KMS-11 (cell line): ENCODE data around the gene TMEM184B.

Source experiments
- H2AFZ ChIP-seq: fragments of 200-600 bp; sonication (generic); 2 replicates; pipeline ENCODE4 v1.6.1; 2016; ENCODE audit warnings: antibody characterized with exemption, mixed run types, low read depth
- H3K27ac ChIP-seq: fragments of 200-600 bp; sonication (generic); 2 replicates; pipeline ENCODE4 v1.6.1; 2016; ENCODE audit warnings: mild to moderate bottlenecking, mixed run types
- H3K27me3 ChIP-seq: fragments of 200-600 bp; sonication (generic); 2 replicates; pipeline ENCODE4 v1.6.1; 2017; ENCODE audit warnings: mild to moderate bottlenecking, low read depth, mixed run types, moderate library complexity; ENCODE audit not compliant: insufficient read depth
- H3K36me3 ChIP-seq: fragments of 200-600 bp; sonication (generic); 2 replicates; pipeline ENCODE4 v1.6.1; 2017; ENCODE audit warnings: mild to moderate bottlenecking, mixed run types; ENCODE audit not compliant: insufficient read depth
- H3K4me1 ChIP-seq: fragments of 200-600 bp; sonication (generic); 2 replicates; pipeline ENCODE4 v1.6.1; 2016; ENCODE audit warnings: mild to moderate bottlenecking, low read depth, mixed run types; ENCODE audit not compliant: poor library complexity, severe bottlenecking
- H3K4me2 ChIP-seq: fragments of 200-600 bp; sonication (generic); 2 replicates; pipeline ENCODE4 v1.7.0; 2016; ENCODE audit warnings: mild to moderate bottlenecking, mixed run types
- H3K4me3 ChIP-seq: fragments of 200-600 bp; sonication (generic); IDR thresholded peaks from 2 replicates; pipeline ENCODE4 v1.6.1; 2017; ENCODE audit warnings: low read depth, low read length, mixed read lengths; ENCODE audit not compliant: insufficient read depth
- H3K79me2 ChIP-seq: fragments of 200-600 bp; sonication (generic); 2 replicates; pipeline ENCODE4 v1.6.1; 2016; ENCODE audit warnings: low read depth, mixed run types; ENCODE audit not compliant: insufficient read depth
- H3K9ac ChIP-seq: fragments of 200-600 bp; sonication (generic); 2 replicates; pipeline ENCODE4 v1.6.1; 2016; ENCODE audit warnings: mild to moderate bottlenecking, mixed run types
- H4K20me1 ChIP-seq: fragments of 200-600 bp; sonication (generic); 2 replicates; pipeline ENCODE4 v1.6.1; 2016; ENCODE audit warnings: mild to moderate bottlenecking, mixed run types; ENCODE audit not compliant: insufficient read depth
- TF ChIP-seq, protein P1 (sequence below): fragments of 200-600 bp; sonication (generic); conservative IDR thresholded peaks from 2 replicates; pipeline ENCODE4 v1.6.1; 2017; ENCODE audit warnings: low read depth, mild to moderate bottlenecking, antibody characterized with exemption, low read length, moderate library complexity, mixed read lengths

TMEM184B gene

DNA sequence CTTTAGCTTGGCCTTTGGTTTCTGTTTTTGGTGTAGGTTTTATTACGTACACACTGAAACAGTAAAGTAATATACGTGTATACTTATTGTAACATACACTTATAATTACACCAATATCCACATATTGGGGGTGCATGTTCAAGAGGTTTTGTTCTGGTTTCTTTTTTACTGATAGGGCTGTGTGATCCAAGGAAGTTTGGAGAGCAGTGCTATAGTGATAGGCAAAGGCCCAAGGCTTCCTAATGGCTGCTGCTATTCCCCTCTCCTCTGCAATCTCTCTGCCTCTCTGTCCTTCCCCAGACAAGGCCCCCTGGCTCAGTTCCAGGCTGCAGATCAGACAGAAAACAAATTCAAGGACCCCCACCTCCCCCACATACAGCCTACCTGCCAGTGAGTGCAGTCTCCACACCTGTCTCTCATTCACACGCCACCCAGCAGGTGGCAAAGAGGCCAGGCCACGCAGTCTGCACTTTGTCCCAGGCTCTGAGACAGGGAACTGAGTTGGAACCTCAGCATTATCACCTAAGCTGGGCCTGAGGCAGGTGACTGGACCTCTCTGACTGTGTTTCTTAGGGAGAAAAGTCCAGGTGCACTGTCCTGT is 15.1 kb downstream of the TMEM184B start:
- Histone ChIP-seq H3K4me3 (no peak overlapping the region), H2AFZ (no peak overlapping the region), H3K9ac (no peak overlapping the region), H4K20me1 (no peaks in the 10 kb centered on the region), H3K27me3 (no peaks in the 10 kb centered on the region), H3K4me1 (peaks cover 42% of the 10 kb centered on the region), H3K36me3 (no peaks in the 10 kb centered on the region), H3K79me2 (peaks cover 22% of the 10 kb centered on the region; the same call in 1 of the 2 replicates), H3K27ac (no peak overlapping the region), H3K4me2 (no peak overlapping the region; the same call in 1 of the 2 replicates)
- TF ChIP-seq, protein P1, sequence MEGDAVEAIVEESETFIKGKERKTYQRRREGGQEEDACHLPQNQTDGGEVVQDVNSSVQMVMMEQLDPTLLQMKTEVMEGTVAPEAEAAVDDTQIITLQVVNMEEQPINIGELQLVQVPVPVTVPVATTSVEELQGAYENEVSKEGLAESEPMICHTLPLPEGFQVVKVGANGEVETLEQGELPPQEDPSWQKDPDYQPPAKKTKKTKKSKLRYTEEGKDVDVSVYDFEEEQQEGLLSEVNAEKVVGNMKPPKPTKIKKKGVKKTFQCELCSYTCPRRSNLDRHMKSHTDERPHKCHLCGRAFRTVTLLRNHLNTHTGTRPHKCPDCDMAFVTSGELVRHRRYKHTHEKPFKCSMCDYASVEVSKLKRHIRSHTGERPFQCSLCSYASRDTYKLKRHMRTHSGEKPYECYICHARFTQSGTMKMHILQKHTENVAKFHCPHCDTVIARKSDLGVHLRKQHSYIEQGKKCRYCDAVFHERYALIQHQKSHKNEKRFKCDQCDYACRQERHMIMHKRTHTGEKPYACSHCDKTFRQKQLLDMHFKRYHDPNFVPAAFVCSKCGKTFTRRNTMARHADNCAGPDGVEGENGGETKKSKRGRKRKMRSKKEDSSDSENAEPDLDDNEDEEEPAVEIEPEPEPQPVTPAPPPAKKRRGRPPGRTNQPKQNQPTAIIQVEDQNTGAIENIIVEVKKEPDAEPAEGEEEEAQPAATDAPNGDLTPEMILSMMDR, result no peak

DNA sequence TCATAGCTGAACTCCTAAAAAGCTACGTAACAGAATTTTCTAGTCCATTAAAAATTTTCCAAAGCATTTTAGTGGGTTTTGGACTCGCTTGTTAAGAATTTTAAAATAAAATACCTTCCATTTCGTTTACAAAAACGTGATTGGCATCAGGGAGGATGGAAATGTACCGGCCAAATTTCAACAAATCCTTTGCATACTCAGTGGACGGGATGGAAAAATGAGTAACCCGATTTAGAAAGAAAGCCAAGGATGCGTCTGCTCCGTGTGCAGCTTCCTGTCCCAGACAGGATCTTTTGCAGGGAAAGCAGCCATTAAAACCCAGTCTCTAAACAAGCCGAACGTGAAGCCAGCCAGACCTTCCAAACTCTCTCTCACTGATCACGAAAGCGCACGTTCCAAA is 15.6 kb downstream of the TMEM184B start:
- H3K4me2 ChIP-seq, result no peak overlapping the region; the same call in 1 of the 2 replicates
- no peaks in the 10 kb centered on the region for H3K27me3 ChIP-seq
- peaks cover 36% of the 10 kb centered on the region for H3K4me1 ChIP-seq
- H3K9ac ChIP-seq, result no peak overlapping the region
- H2AFZ ChIP-seq, result no peak overlapping the region
- no peaks in the 10 kb centered on the region for H3K36me3 ChIP-seq
- H3K27ac ChIP-seq, result no peak overlapping the region
- no peaks in the 10 kb centered on the region for H4K20me1 ChIP-seq
- peaks cover 22% of the 10 kb centered on the region; the same call in 1 of the 2 replicates for H3K79me2 ChIP-seq
- no peak overlapping the region for H3K4me3 ChIP-seq
- TF ChIP-seq, protein P1, result no peak

DNA sequence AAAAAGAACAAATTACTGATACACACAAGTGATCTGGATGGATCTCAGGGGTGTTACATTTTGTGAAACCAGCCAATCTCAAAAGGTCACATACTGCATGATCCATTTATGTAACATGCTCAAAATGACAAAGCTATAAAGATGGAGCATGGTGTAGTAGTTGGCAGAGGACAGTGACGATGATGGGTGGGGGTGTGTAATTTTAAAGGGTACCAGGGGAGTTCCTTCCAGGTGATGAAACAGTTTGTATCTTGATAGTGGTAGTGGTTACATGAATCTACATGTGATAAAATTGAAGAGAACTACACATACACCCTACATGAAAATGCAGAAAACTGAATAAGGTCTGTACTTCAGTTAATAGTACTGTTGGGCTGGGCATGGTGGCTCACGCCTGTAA is 17.1 kb downstream of the TMEM184B start:
- peaks cover 22% of the 10 kb centered on the region; the same call in 1 of the 2 replicates for H3K79me2 ChIP-seq
- no peaks in the 10 kb centered on the region for H3K36me3 ChIP-seq

DNA sequence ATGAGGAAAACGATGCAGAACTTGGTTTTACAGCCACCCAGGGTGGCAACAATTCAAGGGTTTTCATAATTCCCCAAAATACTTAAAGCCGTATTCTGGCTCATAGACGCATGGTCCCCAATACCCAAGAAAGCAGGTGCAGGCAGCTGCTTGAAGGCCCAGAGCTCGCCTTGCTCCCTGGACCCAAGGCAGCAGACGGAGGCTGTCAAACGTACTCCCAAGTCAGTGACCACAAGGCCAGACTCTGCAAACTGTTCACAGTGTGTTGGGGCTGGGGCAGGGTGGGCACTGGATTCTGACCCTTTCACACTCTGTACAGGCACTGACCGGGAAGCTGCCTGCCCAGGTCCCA is 21.5 kb downstream of the TMEM184B start:
- H3K27me3 ChIP-seq, result no peaks in the 10 kb centered on the region
- no peaks in the 10 kb centered on the region for H3K36me3 ChIP-seq
- no peak overlapping the region for H3K4me2 ChIP-seq
- no peak overlapping the region for H3K27ac ChIP-seq
- H2AFZ ChIP-seq, result no peak overlapping the region
- no peak overlapping the region for H3K4me3 ChIP-seq
- H3K4me1 ChIP-seq, result no peaks in the 10 kb centered on the region
- TF ChIP-seq, protein P1, result no peak
- no peaks in the 10 kb centered on the region for H4K20me1 ChIP-seq
- H3K79me2 ChIP-seq, result peaks cover 6% of the 10 kb centered on the region; the same call in 1 of the 2 replicates
- H3K9ac ChIP-seq, result no peak overlapping the region

More for the DNA sequence above, 17.1 kb downstream of the TMEM184B start:
- H3K9ac ChIP-seq, result no peak overlapping the region
- H3K4me1 ChIP-seq, result peaks cover 27% of the 10 kb centered on the region
- H3K4me2 ChIP-seq, result no peak overlapping the region
- H4K20me1 ChIP-seq, result no peaks in the 10 kb centered on the region
- TF ChIP-seq, protein P1, result no peak
- H3K4me3 ChIP-seq, result no peak overlapping the region
- H3K27me3 ChIP-seq, result no peaks in the 10 kb centered on the region
- H3K27ac ChIP-seq, result no peak overlapping the region
- H2AFZ ChIP-seq, result no peak overlapping the region
